ENCODE measurements around the gene GMCL1. TPM values are rescaled to one million over a fixed set of nuclear protein-coding genes. Genes with fewer than 3 reads are reported as not detected.

Gene GMCL1
- total and polyA plus RNA-seq, 2 of the 13 experiments (the other 11 are each of a cell fraction or from before 2014, with no cell fraction given): 18.7 to 24.0 TPM

GRCh38 chr2:69914164-69914949 is 84.9 kb downstream of the GMCL1 start (continued):
- no peak for TF ChIP-seq MAZ (IDR thresholded peaks at IDR 0.05; ENCODE audit: borderline replicate concordance, low read depth, low read length)
- peak; percentile 14 for TF ChIP-seq MAZ (CRISPR knock-in tag; IDR thresholded peaks at IDR 0.05; ENCODE audit: low read depth)
- TF ChIP-seq ZNF562 (CRISPR knock-in tag; IDR thresholded peaks at IDR 0.05; ENCODE audit: borderline replicate concordance): peak; percentile 69; the same call in 1 of the 2 replicates
- peak; percentile 71; the same call in 1 of the 2 replicates for TF ChIP-seq CC2D1A (CRISPR knock-in tag; IDR thresholded peaks at IDR 0.05)
- 0 out of 2 replicates have a peak, but pooled peaks have one; percentile 5 for TF ChIP-seq HNF4G (IDR thresholded peaks at IDR 0.05; ENCODE audit: borderline replicate concordance, low read depth, low read length)
- TF ChIP-seq HNF4G (CRISPR knock-in tag; IDR thresholded peaks at IDR 0.05; ENCODE audit: borderline replicate concordance, low read depth): peak; percentile 62; the same call in 1 of the 2 replicates
- TF ChIP-seq DNMT1 (CRISPR knock-in tag; IDR thresholded peaks at IDR 0.05): no peak
- TF ChIP-seq CTCF (CRISPR knock-in tag; IDR thresholded peaks at IDR 0.05): peak; percentile 96
- no peak for TF ChIP-seq HNRNPK (IDR thresholded peaks at IDR 0.05; ENCODE audit: low read depth, low read length, poor library complexity, severe bottlenecking)
- TF ChIP-seq DDIT3 (CRISPR knock-in tag; IDR thresholded peaks at IDR 0.05): no peak
- TF ChIP-seq ZNF629 (CRISPR knock-in tag; conservative IDR thresholded peaks at IDR 0.05): no peak
- TF ChIP-seq ZNF549 (CRISPR knock-in tag; IDR thresholded peaks at IDR 0.05): 0 out of 2 replicates have a peak, but pooled peaks have one; percentile 32
- TF ChIP-seq MIER3 (CRISPR knock-in tag; IDR thresholded peaks at IDR 0.05; ENCODE audit: borderline replicate concordance): peak; percentile 57; the same call in 1 of the 2 replicates
- TF ChIP-seq ZNF501 (CRISPR knock-in tag; IDR thresholded peaks at IDR 0.05): peak; percentile 99
- TF ChIP-seq CSRNP2 (CRISPR knock-in tag; conservative IDR thresholded peaks at IDR 0.05; ENCODE audit: low read depth): no peak
- 0 out of 2 replicates have a peak, but pooled peaks have one; percentile 29 for TF ChIP-seq NFE2 (CRISPR knock-in tag; IDR thresholded peaks at IDR 0.05)
- TF ChIP-seq ZSCAN9 (CRISPR knock-in tag; IDR thresholded peaks at IDR 0.05; ENCODE audit: borderline replicate concordance): peak; percentile 82; the same call in 1 of the 2 replicates
- peak; percentile 91 for TF ChIP-seq HNRNPLL (IDR thresholded peaks at IDR 0.05; ENCODE audit: low read depth, low read length, poor library complexity, severe bottlenecking)
- TF ChIP-seq ZBTB25 (CRISPR knock-in tag; IDR thresholded peaks at IDR 0.05): peak; percentile 92
- TF ChIP-seq MXD4 (CRISPR knock-in tag; IDR thresholded peaks at IDR 0.05): peak; percentile 96
- no peak for TF ChIP-seq ATRX (CRISPR knock-in tag; IDR thresholded peaks at IDR 0.05; ENCODE audit: borderline replicate concordance)
- TF ChIP-seq CENPT (CRISPR knock-in tag; IDR thresholded peaks at IDR 0.05; ENCODE audit: low read depth): peak; percentile 93; the same call in 1 of the 2 replicates
- no peak for TF ChIP-seq ZNF83 (CRISPR knock-in tag; IDR thresholded peaks at IDR 0.05; ENCODE audit: borderline replicate concordance)
- peak; percentile 20 for TF ChIP-seq U2AF1 (optimal IDR thresholded peaks at IDR 0.05; ENCODE audit: low read depth, low read length)
- peak; percentile 90 for TF ChIP-seq BRD4 (CRISPR knock-in tag; IDR thresholded peaks at IDR 0.05)
- no peak for TF ChIP-seq ZFP62 (CRISPR knock-in tag; IDR thresholded peaks at IDR 0.05)
